HUDEP-2 (cell line): ENCODE measurements around the gene NXPH2.
"Not testable (repeated sequence)": the region's sequence is repeated elsewhere in the genome, so short reads cannot be mapped to it uniquely, and the experiment has no call there.

Source experiments
- DNase-seq, 76 experiments: peaks; one replicate each; lab custom pipeline; 2025; ENCODE audit not compliant: unreplicated experiment in 76 of 76; lab: John Stamatoyannopoulos, UW

NXPH2 gene

DNA sequence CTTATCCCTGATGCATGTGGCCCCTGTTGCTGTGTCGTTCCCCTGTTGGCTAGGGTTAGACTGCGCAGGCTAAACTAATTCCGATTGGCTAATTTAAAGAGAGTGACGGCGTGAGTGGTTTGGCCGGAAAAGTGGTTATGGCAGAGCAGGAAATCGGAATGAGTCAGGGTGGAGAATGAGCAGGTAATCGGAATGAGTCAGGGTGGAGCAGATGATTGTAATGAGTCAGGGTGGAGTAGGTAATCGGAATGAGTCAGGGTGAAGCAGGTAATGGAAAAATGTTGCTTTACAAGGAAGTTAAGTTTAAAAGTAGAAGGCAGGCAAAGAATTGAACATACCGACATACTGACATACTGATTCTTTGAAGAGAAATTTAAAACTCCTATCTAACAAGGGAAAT, 135.4 kb downstream of the NXPH2 start:
- DNase-seq: not testable (repeated sequence)

GRCh38 chr2:138640921-138641676, 139.1 kb downstream of the NXPH2 start:
- DNase-seq: no peak

DNA sequence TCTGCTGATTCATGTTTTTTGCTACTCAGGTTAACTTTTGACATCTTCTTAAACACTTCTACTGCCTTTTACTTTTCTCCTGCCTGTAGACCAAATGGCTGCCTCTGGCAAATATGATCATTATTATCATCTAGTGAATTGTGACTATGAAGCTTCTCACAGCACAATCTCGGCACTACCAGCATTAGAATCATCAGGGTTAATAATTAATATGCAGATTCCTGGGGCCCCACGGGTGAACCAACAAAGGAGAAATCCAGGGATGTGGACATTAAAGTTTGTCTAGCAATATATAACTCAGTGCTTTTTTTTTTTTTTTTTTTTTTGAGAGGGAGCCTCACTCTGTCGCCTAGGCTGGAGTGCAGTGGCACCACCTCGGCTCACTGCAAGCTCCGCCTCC, 142.5 kb downstream of the NXPH2 start:
- DNase-seq: no peak

DNA sequence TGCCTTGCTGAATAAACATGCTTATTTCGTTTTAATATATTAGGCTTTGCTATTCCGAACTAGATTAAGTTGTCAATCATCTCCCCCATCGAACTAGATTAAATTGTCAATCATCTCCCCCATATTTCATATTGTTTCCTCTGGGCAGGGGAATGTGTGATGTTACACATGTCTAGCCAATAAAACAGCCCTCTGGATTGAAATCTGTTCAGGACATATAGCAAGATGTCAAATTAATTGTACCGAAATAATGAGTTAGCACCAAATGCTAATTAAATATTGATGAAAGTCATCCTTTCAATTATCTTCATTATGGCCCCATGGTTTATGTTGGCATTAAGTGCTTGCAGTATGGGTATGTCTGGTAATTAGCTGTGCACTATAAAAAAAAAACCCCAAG, 143.1 kb downstream of the NXPH2 start:
- DNase-seq: no peak

- DNase-seq: no peak
These were observed 147.1 kb downstream of the NXPH2 start for GRCh38 chr2:138633049-138633448.

- no peak for DNase-seq
These were observed 148.0 kb downstream of the NXPH2 start for GRCh38 chr2:138632066-138632620.

GRCh38 chr2:138630164-138630563, 150.0 kb downstream of the NXPH2 start:
- DNase-seq: no peak

GRCh38 chr2:138626148-138626547, 154.0 kb downstream of the NXPH2 start:
- DNase-seq: no peak

- DNase-seq: no peak
These were observed 157.6 kb downstream of the NXPH2 start for GRCh38 chr2:138622613-138623012.

DNA sequence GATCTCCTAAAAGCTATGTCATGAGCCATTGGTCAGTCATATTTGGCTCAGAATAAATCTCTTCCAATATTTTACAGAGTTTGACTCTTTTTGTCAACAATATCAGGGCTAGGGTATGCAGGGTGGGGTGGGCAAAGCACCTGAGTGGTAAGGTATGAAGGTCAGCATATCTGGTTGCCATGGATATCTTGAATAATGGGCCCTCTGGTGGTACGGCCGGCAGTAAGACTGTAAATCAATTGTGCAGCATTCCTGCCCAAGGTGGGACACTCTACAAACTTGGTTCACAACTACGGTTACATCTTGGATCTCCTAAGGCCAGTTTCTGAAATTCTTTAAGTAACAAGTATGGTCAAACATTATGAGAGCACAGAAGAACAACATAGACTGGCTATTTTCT, 159.1 kb downstream of the NXPH2 start:
- no peak for DNase-seq

GRCh38 chr2:138620431-138620830, 159.8 kb downstream of the NXPH2 start:
- no peak for DNase-seq
